DOHH2 (cell line): ENCODE measurements around the gene FAP.

ENCODE experiments used
- H3F3A ChIP-seq: fragments of 200-600 bp; sonication (generic), shearing (Covaris generic); 2 replicates; pipeline ENCODE4 v1.6.0; 2016; ENCODE audit warnings: antibody characterized with exemption, mild to moderate bottlenecking; ENCODE audit not compliant: control insufficient read depth, insufficient read depth
- H3K27ac ChIP-seq: fragments of 200-600 bp; sonication (generic); 2 replicates; pipeline ENCODE4 v1.5.1; 2014; ENCODE audit warnings: low read depth, mild to moderate bottlenecking, low read length, moderate library complexity
- H3K27me3 ChIP-seq: fragments of 200-600 bp; sonication (generic); 2 replicates; pipeline ENCODE4 v1.6.1; 2014; ENCODE audit warnings: mild to moderate bottlenecking, low read length, mixed read lengths; ENCODE audit not compliant: control insufficient read depth
- H3K36me3 ChIP-seq: fragments of 200-600 bp; sonication (generic); 2 replicates; pipeline ENCODE4 v1.6.1; 2014; ENCODE audit warnings: mild to moderate bottlenecking, low read length, moderate library complexity, mixed read lengths; ENCODE audit not compliant: control insufficient read depth
- H3K4me1 ChIP-seq: fragments of 200-600 bp; sonication (generic); 2 replicates; pipeline ENCODE4 v1.6.1; 2014; ENCODE audit warnings: mild to moderate bottlenecking, low read length, mixed read lengths; ENCODE audit not compliant: control insufficient read depth
- H3K4me2 ChIP-seq: fragments of 200-600 bp; sonication (generic); 2 replicates; pipeline ENCODE4 v1.6.0; 2014; ENCODE audit warnings: mild to moderate bottlenecking, low read length, moderate library complexity
- H3K4me3 ChIP-seq: fragments of 200-600 bp; sonication (generic); 2 replicates; pipeline ENCODE4 v1.5.1; 2014; ENCODE audit warnings: mild to moderate bottlenecking, low read length, mixed read lengths
- H3K79me2 ChIP-seq: fragments of 200-600 bp; sonication (generic); 2 replicates; pipeline ENCODE4 v1.6.1; 2014; ENCODE audit warnings: mild to moderate bottlenecking, low read length, mixed read lengths; ENCODE audit not compliant: control insufficient read depth
- H3K9me2 ChIP-seq: fragments of 200-600 bp; sonication (generic); replicated peaks from 2 replicates; pipeline ENCODE4 v1.6.1; 2014; ENCODE audit warnings: mild to moderate bottlenecking, low read length, mixed read lengths; ENCODE audit not compliant: control insufficient read depth
- H3K9me3 ChIP-seq: fragments of 200-600 bp; sonication (generic); 2 replicates; pipeline ENCODE4 v1.6.1; 2014; ENCODE audit warnings: antibody characterized with exemption, low read length, mixed read lengths; ENCODE audit not compliant: control insufficient read depth, insufficient read depth
- H4K20me1 ChIP-seq: fragments of 200-600 bp; sonication (generic); 2 replicates; pipeline ENCODE4 v1.6.0; 2014; ENCODE audit warnings: low read depth, mild to moderate bottlenecking, antibody characterized with exemption, low read length, moderate library complexity; ENCODE audit not compliant: control insufficient read depth, insufficient read depth
- CTCF ChIP-seq: fragments of 200-600 bp; sonication (generic); IDR thresholded peaks from one replicate; pipeline ENCODE4 v1.5.1; 2014; ENCODE audit warnings: antibody characterized with exemption, mild to moderate bottlenecking, low read depth, low read length; ENCODE audit not compliant: poor library complexity, severe bottlenecking
- EZH2phosphoT487 ChIP-seq: fragments of 200-600 bp; sonication (generic); IDR thresholded peaks from 2 replicates; pipeline ENCODE4 v1.6.1; 2017; ENCODE audit warnings: borderline replicate concordance, mild to moderate bottlenecking, antibody characterized with exemption, low read length, moderate library complexity, mixed read lengths

The FAP gene

DNA sequence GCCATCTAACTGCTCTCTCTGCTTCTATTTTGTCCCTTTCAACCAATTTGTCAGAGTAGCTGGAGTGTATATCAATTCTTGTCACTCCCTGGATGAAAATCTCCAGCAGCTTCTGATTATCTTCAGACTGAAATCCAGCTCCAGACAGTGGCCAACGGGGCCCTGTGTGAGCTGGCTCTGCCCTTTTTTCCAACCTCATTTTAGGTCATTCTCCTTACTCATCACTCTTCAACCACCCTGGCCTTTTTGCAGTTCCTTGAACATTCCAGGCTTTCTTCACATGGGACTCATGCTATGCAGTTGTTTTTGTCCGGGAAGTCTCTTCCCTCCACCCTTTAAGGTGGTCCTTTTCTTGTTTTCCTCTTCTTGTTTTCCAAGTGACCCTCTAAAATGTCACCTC, 15.4 kb upstream of the FAP start:
- no peaks in the 10 kb centered on the region for H3K9me3 ChIP-seq
- TF ChIP-seq EZH2phosphoT487 (no peak), CTCF (no peak)
- no peak overlapping the region for H3K27ac ChIP-seq
- H3K9me2 ChIP-seq: no peaks in the 10 kb centered on the region
- H3K36me3 ChIP-seq: no peaks in the 10 kb centered on the region
- H3K4me1 ChIP-seq: no peaks in the 10 kb centered on the region
- no peaks in the 10 kb centered on the region for H4K20me1 ChIP-seq
- H3K4me2 ChIP-seq: no peak overlapping the region
- no peak overlapping the region for H3K4me3 ChIP-seq
- H3F3A ChIP-seq: no peaks in the 10 kb centered on the region
- H3K27me3 ChIP-seq: no peaks in the 10 kb centered on the region
- H3K79me2 ChIP-seq: no peaks in the 10 kb centered on the region

- Histone ChIP-seq H4K20me1 (no peaks in the 10 kb centered on the region), H3K9me2 (no peaks in the 10 kb centered on the region), H3K27me3 (no peaks in the 10 kb centered on the region), H3K4me2 (no peak overlapping the region), H3K79me2 (no peaks in the 10 kb centered on the region), H3K9me3 (no peaks in the 10 kb centered on the region), H3K4me1 (no peaks in the 10 kb centered on the region), H3K27ac (no peak overlapping the region), H3F3A (no peaks in the 10 kb centered on the region), H3K36me3 (no peaks in the 10 kb centered on the region), H3K4me3 (no peak overlapping the region)
- TF ChIP-seq EZH2phosphoT487 (no peak), CTCF (no peak)
Measured at GRCh38 chr2:162258169-162258568, 14.9 kb upstream of the FAP start.

- Histone ChIP-seq H3K36me3 (no peaks in the 10 kb centered on the region), H3K4me1 (no peaks in the 10 kb centered on the region), H3K79me2 (no peaks in the 10 kb centered on the region), H3K9me3 (no peaks in the 10 kb centered on the region), H3K4me2 (no peak overlapping the region), H3K27me3 (no peaks in the 10 kb centered on the region), H4K20me1 (no peaks in the 10 kb centered on the region), H3K27ac (no peak overlapping the region), H3F3A (no peaks in the 10 kb centered on the region), H3K9me2 (no peaks in the 10 kb centered on the region), H3K4me3 (no peak overlapping the region)
- TF ChIP-seq CTCF: no peak
- no peak for TF ChIP-seq EZH2phosphoT487
Measured at GRCh38 chr2:162257425-162257824, 14.2 kb upstream of the FAP start.

- Histone ChIP-seq H3K36me3 (no peaks in the 10 kb centered on the region), H3K4me2 (no peak overlapping the region), H3K4me1 (no peaks in the 10 kb centered on the region), H4K20me1 (no peaks in the 10 kb centered on the region), H3K79me2 (no peaks in the 10 kb centered on the region), H3K27ac (no peak overlapping the region), H3F3A (no peaks in the 10 kb centered on the region), H3K9me2 (no peaks in the 10 kb centered on the region), H3K4me3 (no peak overlapping the region), H3K9me3 (no peaks in the 10 kb centered on the region), H3K27me3 (no peaks in the 10 kb centered on the region)
- TF ChIP-seq CTCF: no peak
- no peak for TF ChIP-seq EZH2phosphoT487
Measured at GRCh38 chr2:162256591-162256991, 13.3 kb upstream of the FAP start.
